H1 (cell line): Measurements from ENCODE around the gene JAG1. TPM values are rescaled to one million over a fixed set of nuclear protein-coding genes. Genes with fewer than 3 reads are reported as not detected.

Source experiments
- CHD1 ChIP-seq: IDR thresholded peaks from 2 replicates; pipeline ENCODE4 v1.6.1; 2012; ENCODE audit warnings: low read depth, low read length, improper control_type of control experiment
- JUND ChIP-seq: IDR thresholded peaks from 2 replicates; pipeline ENCODE4 v1.6.1; 2011; ENCODE audit warnings: mild to moderate bottlenecking, improper control_type of control experiment, low read length
- SIN3A ChIP-seq, 2 experiments: IDR thresholded peaks in 1 of 2; conservative IDR thresholded peaks in 1 of 2; 2 replicates each; pipeline ENCODE4 v1.6.1; 2011 to 2012; ENCODE audit warnings: low read length in 2 of 2, improper control_type of control experiment in 1 of 2, low read depth in 1 of 2, mild to moderate bottlenecking in 1 of 2
- SP4 ChIP-seq: IDR thresholded peaks from 2 replicates; pipeline ENCODE4 v1.6.1; 2012; ENCODE audit warnings: low read length, inconsistent platforms
- TAF7 ChIP-seq: optimal IDR thresholded peaks from 2 replicates; pipeline ENCODE3; 2011; ENCODE audit warnings: low read depth, mild to moderate bottlenecking, inconsistent platforms, low read length, moderate library complexity, borderline replicate concordance
- TCF12 ChIP-seq: IDR thresholded peaks from 2 replicates; pipeline ENCODE4 v1.6.1; 2011; ENCODE audit warnings: low read depth, mild to moderate bottlenecking, low read length
- polyA plus RNA-seq, 7 experiments: library from polyadenylated mRNA; depleted of rRNA in 3 of 7; stranded (reverse) in 5 of 7; unstranded in 2 of 7; fragments of >200 nt in 5 of 7; fragments of 200-250 nt in 2 of 7; gene quantifications; 1 replicate in 5 of 7; 2 replicates in 1 of 7; 4 replicates in 1 of 7; pipeline versions ENCODE4 v1.2.1 to v1.2.3, GENCODE V29; 2011 to 2013; ENCODE audit warnings: missing spikeins in 2 of 7, mixed read lengths in 2 of 7
- total RNA-seq: library from RNA; stranded (reverse); fragmentation: NEBNext Ultra II Directional; extraction: Animal tissue kit (Norgen Biotek cat#: 25700); gene quantifications from 2 replicates; pipeline ENCODE4 v1.2.1, GENCODE V29; 2021
- TF ChIP-seq, protein P1 (sequence below): fragments of 300-600 bp; sonication (generic); IDR thresholded peaks from 2 replicates; pipeline ENCODE4 v1.7.1; 2012; ENCODE audit warnings: low read length, moderate library complexity, mild to moderate bottlenecking, inconsistent platforms; ENCODE audit not compliant: insufficient replicate concordance

The JAG1 gene
- total and polyA plus RNA-seq, 2 of the 8 experiments (the other 6 are each of a cell fraction or from before 2014, with no cell fraction given), result 13.5 to 27.3 TPM

DNA sequence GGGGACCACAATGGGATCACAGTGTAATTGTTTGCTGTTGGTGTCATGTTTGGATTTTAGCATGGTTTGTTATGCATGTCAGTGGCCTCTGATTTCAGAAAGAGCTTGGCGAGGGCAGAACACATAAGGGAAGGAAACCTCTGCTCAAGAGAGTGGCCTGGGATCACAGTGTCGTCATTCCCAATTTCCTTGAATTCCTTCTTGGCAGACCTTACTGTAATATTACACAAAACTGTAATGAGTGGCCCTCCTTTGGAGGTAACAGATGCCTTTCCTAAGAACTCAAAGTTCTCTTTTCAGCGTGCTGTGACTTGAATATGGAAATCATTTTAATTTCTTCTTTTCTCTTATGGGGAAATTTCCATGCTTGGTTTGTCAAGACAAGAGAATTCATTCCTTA is 46.9 kb downstream of the JAG1 start (continued):
- TF ChIP-seq, protein P1, sequence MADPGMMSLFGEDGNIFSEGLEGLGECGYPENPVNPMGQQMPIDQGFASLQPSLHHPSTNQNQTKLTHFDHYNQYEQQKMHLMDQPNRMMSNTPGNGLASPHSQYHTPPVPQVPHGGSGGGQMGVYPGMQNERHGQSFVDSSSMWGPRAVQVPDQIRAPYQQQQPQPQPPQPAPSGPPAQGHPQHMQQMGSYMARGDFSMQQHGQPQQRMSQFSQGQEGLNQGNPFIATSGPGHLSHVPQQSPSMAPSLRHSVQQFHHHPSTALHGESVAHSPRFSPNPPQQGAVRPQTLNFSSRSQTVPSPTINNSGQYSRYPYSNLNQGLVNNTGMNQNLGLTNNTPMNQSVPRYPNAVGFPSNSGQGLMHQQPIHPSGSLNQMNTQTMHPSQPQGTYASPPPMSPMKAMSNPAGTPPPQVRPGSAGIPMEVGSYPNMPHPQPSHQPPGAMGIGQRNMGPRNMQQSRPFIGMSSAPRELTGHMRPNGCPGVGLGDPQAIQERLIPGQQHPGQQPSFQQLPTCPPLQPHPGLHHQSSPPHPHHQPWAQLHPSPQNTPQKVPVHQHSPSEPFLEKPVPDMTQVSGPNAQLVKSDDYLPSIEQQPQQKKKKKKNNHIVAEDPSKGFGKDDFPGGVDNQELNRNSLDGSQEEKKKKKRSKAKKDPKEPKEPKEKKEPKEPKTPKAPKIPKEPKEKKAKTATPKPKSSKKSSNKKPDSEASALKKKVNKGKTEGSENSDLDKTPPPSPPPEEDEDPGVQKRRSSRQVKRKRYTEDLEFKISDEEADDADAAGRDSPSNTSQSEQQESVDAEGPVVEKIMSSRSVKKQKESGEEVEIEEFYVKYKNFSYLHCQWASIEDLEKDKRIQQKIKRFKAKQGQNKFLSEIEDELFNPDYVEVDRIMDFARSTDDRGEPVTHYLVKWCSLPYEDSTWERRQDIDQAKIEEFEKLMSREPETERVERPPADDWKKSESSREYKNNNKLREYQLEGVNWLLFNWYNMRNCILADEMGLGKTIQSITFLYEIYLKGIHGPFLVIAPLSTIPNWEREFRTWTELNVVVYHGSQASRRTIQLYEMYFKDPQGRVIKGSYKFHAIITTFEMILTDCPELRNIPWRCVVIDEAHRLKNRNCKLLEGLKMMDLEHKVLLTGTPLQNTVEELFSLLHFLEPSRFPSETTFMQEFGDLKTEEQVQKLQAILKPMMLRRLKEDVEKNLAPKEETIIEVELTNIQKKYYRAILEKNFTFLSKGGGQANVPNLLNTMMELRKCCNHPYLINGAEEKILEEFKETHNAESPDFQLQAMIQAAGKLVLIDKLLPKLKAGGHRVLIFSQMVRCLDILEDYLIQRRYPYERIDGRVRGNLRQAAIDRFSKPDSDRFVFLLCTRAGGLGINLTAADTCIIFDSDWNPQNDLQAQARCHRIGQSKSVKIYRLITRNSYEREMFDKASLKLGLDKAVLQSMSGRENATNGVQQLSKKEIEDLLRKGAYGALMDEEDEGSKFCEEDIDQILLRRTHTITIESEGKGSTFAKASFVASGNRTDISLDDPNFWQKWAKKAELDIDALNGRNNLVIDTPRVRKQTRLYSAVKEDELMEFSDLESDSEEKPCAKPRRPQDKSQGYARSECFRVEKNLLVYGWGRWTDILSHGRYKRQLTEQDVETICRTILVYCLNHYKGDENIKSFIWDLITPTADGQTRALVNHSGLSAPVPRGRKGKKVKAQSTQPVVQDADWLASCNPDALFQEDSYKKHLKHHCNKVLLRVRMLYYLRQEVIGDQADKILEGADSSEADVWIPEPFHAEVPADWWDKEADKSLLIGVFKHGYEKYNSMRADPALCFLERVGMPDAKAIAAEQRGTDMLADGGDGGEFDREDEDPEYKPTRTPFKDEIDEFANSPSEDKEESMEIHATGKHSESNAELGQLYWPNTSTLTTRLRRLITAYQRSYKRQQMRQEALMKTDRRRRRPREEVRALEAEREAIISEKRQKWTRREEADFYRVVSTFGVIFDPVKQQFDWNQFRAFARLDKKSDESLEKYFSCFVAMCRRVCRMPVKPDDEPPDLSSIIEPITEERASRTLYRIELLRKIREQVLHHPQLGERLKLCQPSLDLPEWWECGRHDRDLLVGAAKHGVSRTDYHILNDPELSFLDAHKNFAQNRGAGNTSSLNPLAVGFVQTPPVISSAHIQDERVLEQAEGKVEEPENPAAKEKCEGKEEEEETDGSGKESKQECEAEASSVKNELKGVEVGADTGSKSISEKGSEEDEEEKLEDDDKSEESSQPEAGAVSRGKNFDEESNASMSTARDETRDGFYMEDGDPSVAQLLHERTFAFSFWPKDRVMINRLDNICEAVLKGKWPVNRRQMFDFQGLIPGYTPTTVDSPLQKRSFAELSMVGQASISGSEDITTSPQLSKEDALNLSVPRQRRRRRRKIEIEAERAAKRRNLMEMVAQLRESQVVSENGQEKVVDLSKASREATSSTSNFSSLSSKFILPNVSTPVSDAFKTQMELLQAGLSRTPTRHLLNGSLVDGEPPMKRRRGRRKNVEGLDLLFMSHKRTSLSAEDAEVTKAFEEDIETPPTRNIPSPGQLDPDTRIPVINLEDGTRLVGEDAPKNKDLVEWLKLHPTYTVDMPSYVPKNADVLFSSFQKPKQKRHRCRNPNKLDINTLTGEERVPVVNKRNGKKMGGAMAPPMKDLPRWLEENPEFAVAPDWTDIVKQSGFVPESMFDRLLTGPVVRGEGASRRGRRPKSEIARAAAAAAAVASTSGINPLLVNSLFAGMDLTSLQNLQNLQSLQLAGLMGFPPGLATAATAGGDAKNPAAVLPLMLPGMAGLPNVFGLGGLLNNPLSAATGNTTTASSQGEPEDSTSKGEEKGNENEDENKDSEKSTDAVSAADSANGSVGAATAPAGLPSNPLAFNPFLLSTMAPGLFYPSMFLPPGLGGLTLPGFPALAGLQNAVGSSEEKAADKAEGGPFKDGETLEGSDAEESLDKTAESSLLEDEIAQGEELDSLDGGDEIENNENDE, result no peak
- no peak for TF ChIP-seq TCF12
- TF ChIP-seq JUND, result no peak
- no peak for TF ChIP-seq SP4
- no peak for TF ChIP-seq CHD1
- TF ChIP-seq SIN3A (conservative IDR thresholded peaks at IDR 0.05 in 1 of 2, IDR thresholded peaks at IDR 0.05 in 1 of 2; ENCODE audit: low read depth in 1 of 2, low read length in 2 of 2), result no peak
- TF ChIP-seq TAF7, result no peak
